Measurements from ENCODE around the gene MRPS17. TPM values are rescaled to one million over a fixed set of nuclear protein-coding genes. Genes with fewer than 3 reads are reported as not detected.

MRPS17 gene
- total RNA-seq, 2 experiments from 2014 or later, result 6.7 to 6.9 TPM

DNA sequence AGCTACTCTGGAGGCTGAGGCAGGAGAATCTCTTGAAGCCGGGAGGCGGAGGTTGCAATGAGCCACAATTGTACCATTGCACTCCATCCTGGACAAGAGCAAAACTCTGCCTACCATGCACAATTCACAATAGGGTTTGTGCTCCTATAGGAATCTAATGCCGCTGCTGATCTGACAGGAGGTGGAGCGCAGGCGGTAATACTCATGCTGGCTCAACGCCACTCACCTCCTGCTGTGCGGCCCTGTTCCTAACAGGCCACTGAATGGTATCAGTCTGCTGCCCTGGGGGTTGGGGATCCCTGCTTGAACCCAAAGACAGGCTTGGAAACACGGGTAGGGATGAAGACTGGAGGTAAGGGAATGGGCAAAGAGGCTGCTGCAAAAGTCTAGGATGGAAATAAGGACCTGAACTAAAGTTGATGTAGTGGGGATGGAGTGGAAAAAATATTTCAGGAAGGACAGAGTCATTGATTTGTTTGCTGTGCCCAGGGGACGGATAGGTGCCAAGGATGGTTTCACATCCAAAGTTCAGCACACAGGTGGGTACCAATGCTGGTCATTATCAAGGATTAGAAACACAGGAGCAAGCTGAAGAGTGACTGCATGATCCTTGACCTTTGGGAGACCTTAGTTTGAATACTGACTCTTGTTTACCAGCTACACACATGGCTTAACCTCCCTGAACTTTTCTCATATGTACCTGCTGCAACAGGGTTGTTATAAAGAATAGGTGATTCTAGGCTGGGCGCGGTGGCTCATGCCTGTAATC lies 2.2 kb downstream of the MRPS17 start:
- TF ChIP-seq, protein P1, sequence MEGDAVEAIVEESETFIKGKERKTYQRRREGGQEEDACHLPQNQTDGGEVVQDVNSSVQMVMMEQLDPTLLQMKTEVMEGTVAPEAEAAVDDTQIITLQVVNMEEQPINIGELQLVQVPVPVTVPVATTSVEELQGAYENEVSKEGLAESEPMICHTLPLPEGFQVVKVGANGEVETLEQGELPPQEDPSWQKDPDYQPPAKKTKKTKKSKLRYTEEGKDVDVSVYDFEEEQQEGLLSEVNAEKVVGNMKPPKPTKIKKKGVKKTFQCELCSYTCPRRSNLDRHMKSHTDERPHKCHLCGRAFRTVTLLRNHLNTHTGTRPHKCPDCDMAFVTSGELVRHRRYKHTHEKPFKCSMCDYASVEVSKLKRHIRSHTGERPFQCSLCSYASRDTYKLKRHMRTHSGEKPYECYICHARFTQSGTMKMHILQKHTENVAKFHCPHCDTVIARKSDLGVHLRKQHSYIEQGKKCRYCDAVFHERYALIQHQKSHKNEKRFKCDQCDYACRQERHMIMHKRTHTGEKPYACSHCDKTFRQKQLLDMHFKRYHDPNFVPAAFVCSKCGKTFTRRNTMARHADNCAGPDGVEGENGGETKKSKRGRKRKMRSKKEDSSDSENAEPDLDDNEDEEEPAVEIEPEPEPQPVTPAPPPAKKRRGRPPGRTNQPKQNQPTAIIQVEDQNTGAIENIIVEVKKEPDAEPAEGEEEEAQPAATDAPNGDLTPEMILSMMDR (IDR thresholded peaks at IDR 0.05), result no peak
- H3K36me3 Mint-ChIP-seq (ENCODE audit: low read depth), result peaks cover 26% of the 10 kb centered on the region
- Histone ChIP-seq H3K27me3 (ENCODE audit: control insufficient read depth in 1 of 2, insufficient read depth in 2 of 2, low read length in 2 of 2) (no peaks in the 10 kb centered on the region), H3K4me1 (ENCODE audit: insufficient read depth, low read length) (peaks cover 13% of the 10 kb centered on the region), H3K36me3 (ENCODE audit: insufficient read depth, low read length) (peaks cover 8% of the 10 kb centered on the region), H3K27ac (ENCODE audit: low read depth in 1 of 2, low read length in 2 of 2) (no peak overlapping the region), H3K4me3 (ENCODE audit: low read length) (no peak overlapping the region), H3K9me3 (ENCODE audit: control insufficient read depth in 1 of 2, insufficient read depth in 1 of 2, low read length in 2 of 2) (no peaks in the 10 kb centered on the region)
- DNase-seq (no peak), ATAC-seq (ENCODE audit: poor library complexity) (no peak)
- H3K27ac Mint-ChIP-seq, result peak overlapping the region; percentile 92
- ChIA-PET CTCF (no interaction called here), POLR2A (no interaction called here)
- no peaks in the 10 kb centered on the region for H3K9me3 Mint-ChIP-seq
- H3K4me1 Mint-ChIP-seq (ENCODE audit: low read depth), result peaks cover 26% of the 10 kb centered on the region
- intact Hi-C loops (cut with DNase I, micrococcal nuclease), result loop anchor here (5.0 kb wide), 2 partner anchors 98 to 587 kb away; partner anchors contain the start of genes LANCL2 (in 2 of the 2), CCT6A (in 1 of the 2) and PSPH (in 1 of the 2)
- H3K4me3 Mint-ChIP-seq, result peak overlapping the region; percentile 94
- no peaks in the 10 kb centered on the region for H3K27me3 Mint-ChIP-seq

DNA sequence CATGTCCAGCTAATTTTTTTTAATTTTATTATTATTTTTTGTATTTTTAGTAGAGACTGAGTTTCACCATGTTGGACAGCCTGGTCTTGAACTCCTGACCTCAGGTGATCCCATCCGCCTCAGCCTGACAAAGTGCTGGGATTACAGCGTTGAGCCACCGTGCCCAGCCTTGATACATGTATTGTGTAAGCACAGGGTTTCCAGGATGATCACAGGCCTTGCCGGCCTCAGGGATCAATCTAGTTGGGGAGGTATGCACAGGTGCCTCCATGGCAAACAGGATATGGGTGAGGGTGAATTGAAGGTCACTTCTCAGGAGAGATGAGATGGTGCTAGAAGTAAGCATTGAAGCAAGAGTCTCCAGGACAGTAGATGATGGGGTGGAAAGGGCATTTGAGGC lies 5.5 kb downstream of the MRPS17 start:
- POLR2A ChIA-PET, result no interaction called here
- no peaks in the 10 kb centered on the region for H3K9me3 Mint-ChIP-seq
- H3K36me3 Mint-ChIP-seq (ENCODE audit: low read depth), result peaks cover 19% of the 10 kb centered on the region
- Histone ChIP-seq H3K9me3 (ENCODE audit: control insufficient read depth in 1 of 2, insufficient read depth in 1 of 2, low read length in 2 of 2) (no peaks in the 10 kb centered on the region), H3K4me1 (ENCODE audit: insufficient read depth, low read length) (peaks cover 10% of the 10 kb centered on the region), H3K27ac (ENCODE audit: low read depth in 1 of 2, low read length in 2 of 2) (no peak overlapping the region), H3K4me3 (ENCODE audit: low read length) (no peak overlapping the region), H3K36me3 (ENCODE audit: insufficient read depth, low read length) (peaks cover 8% of the 10 kb centered on the region), H3K27me3 (ENCODE audit: control insufficient read depth in 1 of 2, insufficient read depth in 2 of 2, low read length in 2 of 2) (no peaks in the 10 kb centered on the region)
- H3K4me3 Mint-ChIP-seq, result no peak overlapping the region
- no peak overlapping the region for H3K27ac Mint-ChIP-seq
- no peaks in the 10 kb centered on the region for H3K27me3 Mint-ChIP-seq
- intact Hi-C loops (cut with DNase I, micrococcal nuclease), result no loop called here
- TF ChIP-seq, protein P1 (IDR thresholded peaks at IDR 0.05), result no peak
- ATAC-seq (ENCODE audit: poor library complexity) (no peak), DNase-seq (no peak)
- H3K4me1 Mint-ChIP-seq (ENCODE audit: low read depth), result peaks cover 14% of the 10 kb centered on the region
- CTCF ChIA-PET, result no interaction called here

DNA sequence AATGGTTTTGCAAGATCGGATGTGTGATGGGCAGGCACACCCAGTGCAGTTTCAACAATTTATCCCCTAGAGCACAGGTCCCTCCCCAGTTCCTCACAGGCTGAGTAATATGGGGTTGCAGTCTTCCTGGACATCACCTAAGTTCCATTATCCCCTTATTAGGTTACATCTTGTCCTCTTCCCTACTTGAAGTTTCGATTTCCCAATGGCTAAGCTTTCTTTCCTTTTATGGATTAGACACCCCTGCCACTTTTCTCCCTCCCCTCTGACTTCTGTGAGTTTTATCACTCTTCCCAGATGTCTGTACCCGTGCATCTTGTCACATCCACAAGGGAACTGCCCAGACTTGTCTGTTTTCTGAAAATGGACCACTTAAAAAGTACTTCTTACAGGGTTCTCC lies 10.3 kb downstream of the MRPS17 start:
- TF ChIP-seq, protein P1 (IDR thresholded peaks at IDR 0.05), result no peak
- no peaks in the 10 kb centered on the region for H3K27me3 ChIP-seq (ENCODE audit: control insufficient read depth in 1 of 2, insufficient read depth in 2 of 2, low read length in 2 of 2)
- no peak overlapping the region for H3K27ac ChIP-seq (ENCODE audit: low read depth in 1 of 2, low read length in 2 of 2)
- ATAC-seq (ENCODE audit: poor library complexity), result no peak
- Mint-ChIP-seq H3K9me3 (no peaks in the 10 kb centered on the region), H3K4me3 (peak overlapping the region; percentile 40), H3K27ac (no peak overlapping the region), H3K4me1 (ENCODE audit: low read depth) (peaks cover 28% of the 10 kb centered on the region), H3K27me3 (no peaks in the 10 kb centered on the region), H3K36me3 (ENCODE audit: low read depth) (no peaks in the 10 kb centered on the region)
- peaks cover 4% of the 10 kb centered on the region for H3K36me3 ChIP-seq (ENCODE audit: insufficient read depth, low read length)
- H3K9me3 ChIP-seq (ENCODE audit: control insufficient read depth in 1 of 2, insufficient read depth in 1 of 2, low read length in 2 of 2), result no peaks in the 10 kb centered on the region
- DNase-seq, result no peak
- POLR2A ChIA-PET, result interaction anchor here (0.6 kb wide), 1 partner anchor 14 kb away, joined by 3 read pairs; no protein-coding TSS in a partner anchor
- intact Hi-C loops (cut with DNase I, micrococcal nuclease), result loop anchor here (5.0 to 10.0 kb wide), 6 partner anchors 145 to 1207 kb away; partner anchors contain the start of genes CHCHD2 (in 1 of the 2), SEC61G (in 1 of the 2) and VOPP1 (in 1 of the 2)
- no peak overlapping the region for H3K4me3 ChIP-seq (ENCODE audit: low read length)
- CTCF ChIA-PET, result no interaction called here
- peaks cover 32% of the 10 kb centered on the region for H3K4me1 ChIP-seq (ENCODE audit: insufficient read depth, low read length)
